ENCODE measurements around the gene SCEL.

GRCh38 chr13:77691871-77692270 lies 156.4 kb downstream of the SCEL start:
- TF ChIP-seq, protein P1, sequence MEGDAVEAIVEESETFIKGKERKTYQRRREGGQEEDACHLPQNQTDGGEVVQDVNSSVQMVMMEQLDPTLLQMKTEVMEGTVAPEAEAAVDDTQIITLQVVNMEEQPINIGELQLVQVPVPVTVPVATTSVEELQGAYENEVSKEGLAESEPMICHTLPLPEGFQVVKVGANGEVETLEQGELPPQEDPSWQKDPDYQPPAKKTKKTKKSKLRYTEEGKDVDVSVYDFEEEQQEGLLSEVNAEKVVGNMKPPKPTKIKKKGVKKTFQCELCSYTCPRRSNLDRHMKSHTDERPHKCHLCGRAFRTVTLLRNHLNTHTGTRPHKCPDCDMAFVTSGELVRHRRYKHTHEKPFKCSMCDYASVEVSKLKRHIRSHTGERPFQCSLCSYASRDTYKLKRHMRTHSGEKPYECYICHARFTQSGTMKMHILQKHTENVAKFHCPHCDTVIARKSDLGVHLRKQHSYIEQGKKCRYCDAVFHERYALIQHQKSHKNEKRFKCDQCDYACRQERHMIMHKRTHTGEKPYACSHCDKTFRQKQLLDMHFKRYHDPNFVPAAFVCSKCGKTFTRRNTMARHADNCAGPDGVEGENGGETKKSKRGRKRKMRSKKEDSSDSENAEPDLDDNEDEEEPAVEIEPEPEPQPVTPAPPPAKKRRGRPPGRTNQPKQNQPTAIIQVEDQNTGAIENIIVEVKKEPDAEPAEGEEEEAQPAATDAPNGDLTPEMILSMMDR (conservative IDR thresholded peaks at IDR 0.05; ENCODE audit: low read depth, low read length) = no peak
- no peak for TF ChIP-seq EZH2phosphoT487 (IDR thresholded peaks at IDR 0.05; ENCODE audit: borderline replicate concordance, low read length)
